Prostate gland (tissue), 2 donors: ENCODE measurements around the gene NIPA2. TPM values are rescaled to one million over a fixed set of nuclear protein-coding genes. Genes with fewer than 3 reads are reported as not detected.

Experiments used
- DNase-seq: peaks from one replicate; pipeline ENCODE4 v3.0.0-alpha.2; 2019; ENCODE audit warnings: low spot score
- H3K27ac ChIP-seq, 2 donors: fragments of 200-600 bp; sonication (generic); 2 replicates each; pipeline ENCODE4 v1.5.1; 2017 to 2019
- H3K27me3 ChIP-seq: fragments of 200-600 bp; sonication (generic); replicated peaks from 2 replicates; pipeline ENCODE4 v1.5.1; 2019; ENCODE audit not compliant: insufficient read depth
- H3K36me3 ChIP-seq, 2 donors: fragments of 200-600 bp; sonication (generic); 1 replicate in 1 of 2; 2 replicates in 1 of 2; pipeline versions ENCODE4 v1.5.1 to v1.8.1; 2017 to 2019
- H3K4me1 ChIP-seq: fragments of 200-600 bp; sonication (generic); replicated peaks from 2 replicates; pipeline ENCODE4 v1.5.1; 2019
- H3K4me3 ChIP-seq, 2 donors: fragments of 200-600 bp; sonication (generic); 2 replicates each; pipeline ENCODE4 v1.5.1; 2017 to 2019
- H3K9me3 ChIP-seq: fragments of 200-600 bp; sonication (generic); 2 replicates; pipeline ENCODE4 v1.5.1; 2017
- CTCF ChIP-seq, 4 experiments: fragments of 200-600 bp in 2 of 4; fragments of 450-650 bp in 2 of 4; sonication (generic) in 2 of 4; IDR thresholded peaks; 1 replicate in 3 of 4; 2 replicates in 1 of 4; pipeline ENCODE4 v1.5.1; 2016 to 2019; ENCODE audit warnings: antibody characterized with exemption in 4 of 4, mild to moderate bottlenecking in 2 of 4, moderate library complexity in 2 of 4
- POLR2A ChIP-seq: fragments of 450-650 bp; IDR thresholded peaks from one replicate; pipeline ENCODE4 v1.6.1; 2016; ENCODE audit warnings: antibody characterized with exemption, mild to moderate bottlenecking
- POLR2AphosphoS5 ChIP-seq: sonication (generic); formaldehyde crosslinking; IDR thresholded peaks from one replicate; pipeline ENCODE4 v1.6.1; 2017; ENCODE audit warnings: antibody characterized with exemption
- WGBS: methylation state at CpG from one replicate; pipeline ENCODE4 v1.1.5; 2018; 5-methylcytosine and 5-hydroxymethylcytosine counted together
- intact Hi-C: fragments of 100-400 bp; cut with DNase I; formaldehyde crosslinking; loops from one replicate; pipeline ENCODE4 v1.14.2; 2022
- total RNA-seq, 2 donors: library from RNA; depleted of rRNA; stranded (reverse); fragments of >200 nt; gene quantifications; one replicate each; pipeline ENCODE4 v1.1.0, GENCODE V29; 2016

The NIPA2 gene
- total RNA-seq, 2 donors from 2014 or later: 34.9 to 43.6 TPM

- no peaks in the 10 kb centered on the region for H3K4me1 ChIP-seq
- intact Hi-C loops: no loop called here
- H3K9me3 ChIP-seq: no peaks in the 10 kb centered on the region
- TF ChIP-seq POLR2A: no peak
- no peaks in the 10 kb centered on the region for H3K27me3 ChIP-seq
- no peak overlapping the region for H3K4me3 ChIP-seq
- no peak for DNase-seq
- H3K36me3 ChIP-seq: no peaks in the 10 kb centered on the region
- no peak overlapping the region for H3K27ac ChIP-seq
- 80% methylated on average over 3 of the region's 3 CpGs for WGBS
Observed at GRCh38 chr15:22813844-22814243, 24.6 kb upstream of the NIPA2 start.

- intact Hi-C loops: no loop called here
- TF ChIP-seq POLR2A (no peak), CTCF (IDR thresholded peaks at IDR 0.05) (no peak), POLR2AphosphoS5 (no peak)
- Histone ChIP-seq H3K4me1 (no peaks in the 10 kb centered on the region), H3K9me3 (no peaks in the 10 kb centered on the region), H3K4me3 (no peak overlapping the region), H3K27ac (no peak overlapping the region), H3K27me3 (no peaks in the 10 kb centered on the region), H3K36me3 (no peaks in the 10 kb centered on the region)
- DNase-seq: no peak
- WGBS: 89% methylated on average over 1 of the region's 1 CpG
Observed at GRCh38 chr15:22815766-22816165, 22.7 kb upstream of the NIPA2 start.

- H3K36me3 ChIP-seq: peaks cover 0 to 4% of the 10 kb centered on the region in 2 donors
- intact Hi-C loops: no loop called here
- WGBS: 82% methylated on average over 2 of the region's 2 CpGs
Observed at GRCh38 chr15:22819651-22820050, 18.8 kb upstream of the NIPA2 start.

GRCh38 chr15:22823495-22824128 is 14.9 kb upstream of the NIPA2 start:
- no peaks in the 10 kb centered on the region for H3K9me3 ChIP-seq
- WGBS: 94% methylated on average over 29 of the region's 29 CpGs
- intact Hi-C loops: no loop called here
- H3K27me3 ChIP-seq: no peaks in the 10 kb centered on the region
- H3K27ac ChIP-seq: no peak overlapping the region
- no peaks in the 10 kb centered on the region for H3K4me1 ChIP-seq
- peaks cover 0 to 4% of the 10 kb centered on the region in 2 donors for H3K36me3 ChIP-seq
- no peak for DNase-seq
- H3K4me3 ChIP-seq: no peak overlapping the region
- TF ChIP-seq POLR2AphosphoS5: no peak
- TF ChIP-seq CTCF (IDR thresholded peaks at IDR 0.05): no peak
- no peak for TF ChIP-seq POLR2A

More at GRCh38 chr15:22819651-22820050, 18.8 kb upstream of the NIPA2 start:
- H3K27ac ChIP-seq: no peak overlapping the region
- no peak overlapping the region for H3K4me3 ChIP-seq
- no peaks in the 10 kb centered on the region for H3K27me3 ChIP-seq
- DNase-seq: no peak
- H3K9me3 ChIP-seq: no peaks in the 10 kb centered on the region
- no peaks in the 10 kb centered on the region for H3K4me1 ChIP-seq
- TF ChIP-seq POLR2A (no peak), CTCF (IDR thresholded peaks at IDR 0.05) (no peak), POLR2AphosphoS5 (no peak)

GRCh38 chr15:22827125-22827524 is 11.3 kb upstream of the NIPA2 start:
- TF ChIP-seq POLR2AphosphoS5 (no peak), POLR2A (no peak), CTCF (IDR thresholded peaks at IDR 0.05) (no peak)
- H3K4me3 ChIP-seq: no peak overlapping the region
- no peaks in the 10 kb centered on the region for H3K4me1 ChIP-seq
- H3K9me3 ChIP-seq: no peaks in the 10 kb centered on the region
- no peak for DNase-seq
- H3K27ac ChIP-seq: no peak overlapping the region
- no peaks in the 10 kb centered on the region for H3K27me3 ChIP-seq
- intact Hi-C loops: no loop called here
- H3K36me3 ChIP-seq: peaks cover 0 to 4% of the 10 kb centered on the region in 2 donors
- WGBS: 71% methylated on average over 1 of the region's 1 CpG
